CD14-positive monocyte (primary cell): ENCODE results near the gene MBOAT7. TPM values are rescaled to one million over a fixed set of nuclear protein-coding genes. Genes with fewer than 3 reads are reported as not detected.
A peak's percentile ranks its signal among the peaks of the same experiment; 100 is the strongest.

Source experiments
- DNase-seq, 3 donors: peaks; one replicate each; pipeline ENCODE4 v3.0.0-alpha.2; 2011 to 2022
- H2AFZ ChIP-seq: 2 replicates; pipeline ENCODE4 v1.6.0; 2012; ENCODE audit warnings: mild to moderate bottlenecking, low read depth, low read length, inconsistent platforms; ENCODE audit not compliant: insufficient read depth, poor library complexity, severe bottlenecking
- H3K27ac ChIP-seq, 2 donors: 1 replicate in 1 of 2; 2 replicates in 1 of 2; pipeline ENCODE4 v1.5.1; 2012 to 2013; ENCODE audit warnings: low read length in 2 of 2, control low read depth in 1 of 2, inconsistent platforms in 1 of 2, low read depth in 1 of 2, mild to moderate bottlenecking in 1 of 2
- H3K27me3 ChIP-seq, 2 donors: one replicate each; pipeline versions ENCODE4 v1.6.0 to v1.6.1; 2011 to 2013; ENCODE audit warnings: low read length in 2 of 2; ENCODE audit not compliant: control insufficient read depth in 2 of 2, insufficient read depth in 2 of 2
- H3K36me3 ChIP-seq, 2 donors: replicated peaks in 1 of 2; 1 replicate in 1 of 2; 2 replicates in 1 of 2; pipeline versions ENCODE4 v1.5.1 to v1.6.1; 2012 to 2013; ENCODE audit warnings: low read length in 2 of 2, control low read depth in 1 of 2, inconsistent platforms in 1 of 2, mild to moderate bottlenecking in 1 of 2; ENCODE audit not compliant: insufficient read depth in 2 of 2, control insufficient read depth in 1 of 2
- H3K4me1 ChIP-seq, 2 donors: 1 replicate in 1 of 2; 2 replicates in 1 of 2; pipeline versions ENCODE4 v1.5.1 to v1.6.1; 2012 to 2013; ENCODE audit warnings: low read length in 2 of 2, control low read depth in 1 of 2, inconsistent platforms in 1 of 2, mild to moderate bottlenecking in 1 of 2, moderate library complexity in 1 of 2; ENCODE audit not compliant: insufficient read depth in 2 of 2, control insufficient read depth in 1 of 2
- H3K4me2 ChIP-seq: replicated peaks from 2 replicates; pipeline ENCODE3; 2012; ENCODE audit warnings: low read length, moderate library complexity, mild to moderate bottlenecking; ENCODE audit not compliant: poor library complexity, severe bottlenecking; ENCODE audit errors: extremely low read depth
- H3K4me3 ChIP-seq, 3 experiments: fragments of 200-600 bp in 1 of 3; sonication (generic) in 1 of 3; replicated peaks in 1 of 3; 1 replicate in 2 of 3; 2 replicates in 1 of 3; pipeline ENCODE4 v1.5.1; 2011 to 2013; ENCODE audit warnings: low read length in 3 of 3, mild to moderate bottlenecking in 3 of 3, control low read depth in 2 of 3, low read depth in 2 of 3, inconsistent platforms in 1 of 3, moderate library complexity in 1 of 3
- H3K79me2 ChIP-seq: 2 replicates; pipeline ENCODE4 v1.6.0; 2012; ENCODE audit warnings: mild to moderate bottlenecking, control low read depth, inconsistent platforms, low read length, moderate library complexity; ENCODE audit not compliant: insufficient read depth
- H3K9ac ChIP-seq: 2 replicates; pipeline ENCODE4 v1.6.0; 2017; ENCODE audit warnings: low read length, mild to moderate bottlenecking; ENCODE audit not compliant: insufficient read depth, poor library complexity, severe bottlenecking
- H3K9me3 ChIP-seq, 2 donors: replicated peaks in 1 of 2; 1 replicate in 1 of 2; 2 replicates in 1 of 2; pipeline versions ENCODE4 v1.5.1 to v1.6.1; 2012 to 2013; ENCODE audit warnings: low read length in 2 of 2, control low read depth in 1 of 2; ENCODE audit not compliant: control insufficient read depth in 1 of 2, insufficient read depth in 1 of 2
- H4K20me1 ChIP-seq: 2 replicates; pipeline ENCODE4 v1.6.0; 2012; ENCODE audit warnings: mild to moderate bottlenecking, low read length, control low read depth, moderate library complexity; ENCODE audit not compliant: insufficient read depth
- H3K27ac Mint-ChIP-seq, 7 donors: one replicate each; pipeline ENCODE4 v1.8.0; 2020; ENCODE audit warnings: mild to moderate bottlenecking in 7 of 7, mixed read lengths in 7 of 7, moderate library complexity in 6 of 7, inconsistent platforms in 2 of 7
- H3K27me3 Mint-ChIP-seq, 3 donors: one replicate each; pipeline ENCODE4 v1.8.0; 2021 to 2022; ENCODE audit warnings: low read depth in 3 of 3, mild to moderate bottlenecking in 3 of 3, mixed read lengths in 3 of 3, moderate library complexity in 3 of 3, inconsistent platforms in 1 of 3
- H3K36me3 Mint-ChIP-seq, 2 donors: one replicate each; pipeline ENCODE4 v1.8.0; 2020; ENCODE audit warnings: mixed read lengths in 2 of 2, inconsistent platforms in 1 of 2, mild to moderate bottlenecking in 1 of 2
- H3K4me1 Mint-ChIP-seq: one replicate; pipeline ENCODE4 v1.8.0; 2020; ENCODE audit warnings: mild to moderate bottlenecking, mixed read lengths
- H3K4me3 Mint-ChIP-seq, 2 donors: one replicate each; pipeline ENCODE4 v1.8.0; 2020; ENCODE audit warnings: mild to moderate bottlenecking in 2 of 2, mixed read lengths in 2 of 2, moderate library complexity in 1 of 2
- H3K9me3 Mint-ChIP-seq, 7 donors: one replicate each; pipeline ENCODE4 v1.8.0; 2020 to 2022; ENCODE audit warnings: mixed read lengths in 7 of 7, mild to moderate bottlenecking in 6 of 7, moderate library complexity in 6 of 7, inconsistent platforms in 2 of 7
- WGBS: methylation state at CpG from one replicate; pipeline ENCODE4 v1.1.5; 2013; ENCODE audit warnings: missing lambda C conversion rate; ENCODE audit not compliant: insufficient coverage; 5-methylcytosine and 5-hydroxymethylcytosine counted together
- intact Hi-C, 2 donors: fragments of 100-400 bp; cut with micrococcal nuclease; formaldehyde crosslinking; loops; one replicate each; pipeline versions ENCODE4 v1.15.0 to v1.15.1; 2023
- polyA plus RNA-seq, 3 donors: library from polyadenylated mRNA; depleted of rRNA in 1 of 3; unstranded in 2 of 3; stranded (reverse) in 1 of 3; fragments of 300-500 nt in 2 of 3; fragments of >200 nt in 1 of 3; fragmentation: Illumina TruSeq in 2 of 3; gene quantifications; 1 replicate in 2 of 3; 2 replicates in 1 of 3; pipeline ENCODE4 v1.2.3, GENCODE V29; 2012 to 2021
- TF ChIP-seq, protein P1 (sequence below): fragments of 200-600 bp; IDR thresholded peaks from one replicate; pipeline ENCODE4 v1.8.0; 2022; ENCODE audit warnings: antibody characterized with exemption, mild to moderate bottlenecking

Gene MBOAT7
- polyA plus RNA-seq, 3 donors = 84.0 to 115 (median 111) TPM

DNA sequence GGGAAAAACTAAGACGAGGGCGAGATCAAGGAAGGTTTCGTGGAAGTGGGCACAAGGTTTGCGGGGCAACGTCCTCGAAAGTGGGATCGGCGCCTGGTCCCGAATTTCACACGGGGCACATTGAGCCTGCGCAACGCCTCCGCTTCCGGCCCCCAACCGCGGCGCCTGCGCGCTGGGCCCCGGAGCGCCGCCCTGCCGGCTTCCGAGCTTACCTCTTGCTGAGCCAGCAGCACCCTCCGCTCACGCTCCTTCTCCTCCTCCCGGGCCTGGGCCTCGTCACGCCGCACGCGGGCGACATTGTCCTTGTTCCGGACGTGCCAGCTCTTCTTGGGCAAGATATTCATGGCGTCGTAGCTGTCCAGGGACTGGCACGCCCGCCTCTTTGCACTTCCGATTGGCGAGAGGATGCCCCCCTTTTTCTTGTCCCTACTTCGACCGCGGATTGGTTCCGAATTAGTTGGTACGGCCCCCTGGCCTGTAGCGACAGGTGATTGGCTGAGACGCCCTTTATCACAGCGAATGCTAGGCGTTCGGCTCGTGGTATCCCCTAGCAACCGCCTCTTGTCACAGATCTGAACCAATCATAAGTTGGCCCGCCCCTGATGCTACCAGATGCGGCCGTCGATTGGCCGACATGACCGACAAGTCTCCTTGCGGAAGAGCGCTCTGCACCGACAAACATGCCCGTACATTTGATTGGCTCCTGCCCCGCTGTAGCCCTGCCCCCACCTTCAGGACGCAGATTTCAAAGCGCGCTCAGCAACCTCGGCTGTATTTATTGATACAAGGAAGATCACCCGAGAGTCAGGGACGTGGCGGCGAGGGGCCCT, 29.8 kb downstream of the MBOAT7 start, which contains the start of gene LENG1:
LENG1 (minus strand) TSS at position 370 of the 830 bp plus-strand sequence; CDS start at position 344, 26 bp downstream.
- peaks cover 0 to 3% of the 10 kb centered on the region in 2 donors for H3K27me3 ChIP-seq
- peaks cover 28 to 36% of the 10 kb centered on the region in 2 donors for H3K36me3 Mint-ChIP-seq
- TF ChIP-seq, protein P1, sequence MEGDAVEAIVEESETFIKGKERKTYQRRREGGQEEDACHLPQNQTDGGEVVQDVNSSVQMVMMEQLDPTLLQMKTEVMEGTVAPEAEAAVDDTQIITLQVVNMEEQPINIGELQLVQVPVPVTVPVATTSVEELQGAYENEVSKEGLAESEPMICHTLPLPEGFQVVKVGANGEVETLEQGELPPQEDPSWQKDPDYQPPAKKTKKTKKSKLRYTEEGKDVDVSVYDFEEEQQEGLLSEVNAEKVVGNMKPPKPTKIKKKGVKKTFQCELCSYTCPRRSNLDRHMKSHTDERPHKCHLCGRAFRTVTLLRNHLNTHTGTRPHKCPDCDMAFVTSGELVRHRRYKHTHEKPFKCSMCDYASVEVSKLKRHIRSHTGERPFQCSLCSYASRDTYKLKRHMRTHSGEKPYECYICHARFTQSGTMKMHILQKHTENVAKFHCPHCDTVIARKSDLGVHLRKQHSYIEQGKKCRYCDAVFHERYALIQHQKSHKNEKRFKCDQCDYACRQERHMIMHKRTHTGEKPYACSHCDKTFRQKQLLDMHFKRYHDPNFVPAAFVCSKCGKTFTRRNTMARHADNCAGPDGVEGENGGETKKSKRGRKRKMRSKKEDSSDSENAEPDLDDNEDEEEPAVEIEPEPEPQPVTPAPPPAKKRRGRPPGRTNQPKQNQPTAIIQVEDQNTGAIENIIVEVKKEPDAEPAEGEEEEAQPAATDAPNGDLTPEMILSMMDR = peak; percentile 19

DNA sequence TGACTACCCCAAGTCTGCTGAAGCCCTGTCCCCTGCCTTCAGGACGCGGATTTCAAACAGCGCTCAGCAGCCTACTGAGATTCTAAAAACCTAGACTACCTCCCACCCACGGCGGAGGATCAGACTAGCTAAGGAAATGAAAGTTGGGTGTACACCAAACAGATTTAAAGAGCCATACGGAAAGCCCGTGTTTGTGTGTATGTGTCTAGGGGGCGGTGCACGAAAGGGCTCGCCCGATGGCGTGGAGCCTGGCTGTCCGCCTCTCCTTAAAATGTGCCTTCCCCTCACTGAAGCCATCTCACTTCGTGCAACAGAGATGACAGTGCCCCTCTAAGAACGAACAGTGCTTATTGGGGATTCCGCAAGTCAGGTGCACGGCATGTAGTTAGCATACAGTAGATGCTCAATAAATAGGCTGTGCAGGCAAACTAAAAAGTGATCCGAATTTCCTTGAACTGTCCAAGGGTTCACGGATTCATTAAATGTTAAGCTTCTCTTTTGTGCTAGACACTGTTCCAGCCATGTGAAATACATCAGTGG, 30.5 kb downstream of the MBOAT7 start:
- TF ChIP-seq, protein P1 = no peak
- no peaks in the 10 kb centered on the region for H3K9me3 Mint-ChIP-seq
- Histone ChIP-seq H3K27me3 (no peaks in the 10 kb centered on the region), H3K9ac (peak overlapping the region; percentile 73), H3K4me2 (peak overlapping the region; percentile 97), H3K79me2 (peaks cover 48% of the 10 kb centered on the region), H3K9me3 (no peaks in the 10 kb centered on the region), H2AFZ (peak overlapping the region; percentile 80), H3K4me3 (peak overlapping the region; percentile 69 to 94 (median 72)), H3K4me1 (peaks cover 47 to 55% of the 10 kb centered on the region in 2 donors), H4K20me1 (peaks cover 54% of the 10 kb centered on the region), H3K27ac (peak overlapping the region; percentile 78 to 93), H3K36me3 (peaks cover 41 to 43% of the 10 kb centered on the region in 2 donors)
- peaks cover 0 to 8% (median under 1%) of the 10 kb centered on the region in 3 donors for H3K27me3 Mint-ChIP-seq
- peaks cover 53% of the 10 kb centered on the region for H3K4me1 Mint-ChIP-seq
- H3K36me3 Mint-ChIP-seq = peaks cover 35 to 43% of the 10 kb centered on the region in 2 donors
- 4% methylated on average over 4 of the region's 19 CpGs for WGBS
- DNase-seq = peak in 1 of 3 donors; percentile 15
- H3K4me3 Mint-ChIP-seq = peak overlapping the region; percentile 88 to 95
- peak overlapping the region; percentile 96 to 99 (median 98) for H3K27ac Mint-ChIP-seq
- intact Hi-C loops = loop anchor here (1.0 to 2.0 kb wide), 3 partner anchors 22 to 32 kb away; partner anchors contain the start of genes CNOT3 (in 2 of the 2) and TSEN34 (in 1 of the 2)

More for the DNA sequence above, 29.8 kb downstream of the MBOAT7 start, which contains the start of gene LENG1:
- H3K79me2 ChIP-seq = peaks cover 48% of the 10 kb centered on the region
- WGBS = 0% methylated on average over 72 of the region's 72 CpGs
- peaks cover 34 to 36% of the 10 kb centered on the region in 2 donors for H3K36me3 ChIP-seq
- peak within 1 kb of the TSS; percentile 73 for H3K9ac ChIP-seq
- peaks cover 47% of the 10 kb centered on the region for H4K20me1 ChIP-seq
- H2AFZ ChIP-seq = peak within 1 kb of the TSS; percentile 84
- Mint-ChIP-seq H3K4me1 (peaks cover 60% of the 10 kb centered on the region), H3K27ac (peak within 1 kb of the TSS; percentile 96 to 99 (median 98)), H3K4me3 (peak within 1 kb of the TSS; percentile 88 to 95), H3K9me3 (peaks cover 0 to 2% (median 0%) of the 10 kb centered on the region in 7 donors), H3K27me3 (peaks cover 0 to 15% (median 7%) of the 10 kb centered on the region in 3 donors)
- peak within 1 kb of the TSS; percentile 97 for H3K4me2 ChIP-seq
- intact Hi-C loops = loop anchor here (1.0 to 2.0 kb wide), 3 partner anchors 22 to 31 kb away; partner anchors contain the start of genes CNOT3 (in 2 of the 2) and TSEN34 (in 1 of the 2)
- peak within 1 kb of the TSS; percentile 69 to 94 (median 72) for H3K4me3 ChIP-seq
- H3K9me3 ChIP-seq = no peaks in the 10 kb centered on the region
- H3K27ac ChIP-seq = peak within 1 kb of the TSS; percentile 78 to 93
- DNase-seq = peak; percentile 100
- peaks cover 54 to 62% of the 10 kb centered on the region in 2 donors for H3K4me1 ChIP-seq
